Activated gamma-delta T cell treated with anti-CD3 and anti-CD28 coated beads, Interleukin-2, amount 50 U/mL, for 16 hours (primary cell): Measurements from ENCODE around the gene BRS3.
"Not testable (repeated sequence)": the region's sequence is repeated elsewhere in the genome, so short reads cannot be mapped to it uniquely, and the experiment has no call there.

Experiments
- DNase-seq: peaks from one replicate; pipeline ENCODE4 v3.0.0-alpha.2; 2020; ENCODE audit warnings: low read depth

The BRS3 gene

DNA sequence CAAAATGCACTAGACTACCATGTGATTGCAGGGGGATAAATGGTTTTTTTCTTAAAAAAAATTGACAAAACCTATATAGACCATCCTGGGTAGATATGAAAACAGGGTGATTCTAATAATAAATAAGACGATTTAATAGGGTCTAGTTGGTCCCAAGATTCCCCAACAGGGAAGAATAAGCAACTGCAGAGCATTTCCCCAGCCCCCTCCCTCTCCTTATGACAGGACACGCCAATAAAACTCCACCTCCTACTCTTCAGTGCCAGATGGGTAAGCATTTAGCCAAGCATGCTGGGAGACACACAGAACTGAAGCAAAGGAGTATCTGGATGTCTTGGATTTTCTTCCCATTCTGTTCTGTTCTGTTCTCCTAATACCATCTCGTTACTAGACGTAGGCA lies at the start of gene BRS3:
TSS of gene BRS3 (plus strand) at position 301 of the 400 bp plus-strand sequence. CDS start 168 bp downstream, outside the sequence.
- no peak for DNase-seq

DNA sequence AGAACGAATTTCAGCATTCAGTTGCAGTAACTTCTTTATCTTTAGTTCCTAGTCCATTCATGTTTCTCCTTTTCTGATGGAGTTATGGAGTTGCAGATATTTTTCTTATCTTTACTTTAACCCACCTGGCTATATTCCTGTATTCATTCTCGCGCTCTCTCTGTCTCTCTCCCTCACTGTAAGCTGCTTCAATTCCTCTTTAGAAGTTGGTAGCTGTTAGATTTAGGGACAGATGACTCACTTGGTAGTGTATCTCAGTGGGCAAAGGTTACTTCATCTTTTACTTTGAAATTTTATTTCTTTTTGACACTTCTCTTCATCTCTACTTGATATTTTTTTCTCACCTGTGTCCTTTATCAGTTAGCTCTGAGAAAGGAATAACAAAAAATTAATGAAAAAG lies 49.6 kb upstream of the BRS3 start:
- no peak for DNase-seq

- not testable (repeated sequence) for DNase-seq
Measured at GRCh38 chrX:136445674-136446073, 42.1 kb upstream of the BRS3 start.

DNA sequence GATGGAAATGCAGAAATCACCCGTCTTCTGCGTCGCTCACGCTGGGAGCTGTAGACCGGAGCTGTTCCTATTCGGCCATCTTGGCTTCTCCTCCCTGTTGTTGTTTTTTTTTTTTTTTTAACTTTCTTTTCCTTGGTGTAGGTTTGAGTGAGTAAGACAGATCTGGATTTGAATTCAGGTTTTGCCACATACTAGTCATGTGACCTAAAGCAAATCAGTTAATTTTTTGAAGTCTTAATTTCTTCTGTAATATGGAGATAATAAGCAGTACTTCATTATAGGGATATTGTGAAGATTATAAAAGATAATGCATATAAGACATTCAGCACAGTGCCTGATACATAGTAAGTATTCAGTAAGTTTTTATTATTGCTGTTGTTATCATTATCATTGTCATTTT lies 41.5 kb upstream of the BRS3 start:
- DNase-seq: no peak

DNA sequence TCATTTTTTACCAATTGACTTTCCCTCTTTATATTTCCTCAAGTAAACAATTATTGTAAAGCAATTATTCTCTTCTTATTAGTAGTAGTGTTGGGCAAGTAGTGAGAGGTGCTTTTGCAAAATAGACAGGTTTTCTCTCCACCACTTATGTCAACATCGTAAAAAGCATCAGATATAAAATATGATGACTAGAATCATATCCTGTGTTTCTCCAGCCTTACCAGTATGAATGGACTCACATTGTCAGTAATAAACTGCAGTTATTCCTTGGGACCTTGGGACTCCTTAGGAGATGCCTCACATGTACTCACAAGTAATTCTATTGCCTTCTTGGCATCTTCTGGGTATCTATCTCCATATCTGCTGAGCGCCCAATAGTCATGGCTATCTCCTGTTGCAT lies 40.4 kb upstream of the BRS3 start:
- DNase-seq: no peak

GRCh38 chrX:136447968-136448367 lies 39.8 kb upstream of the BRS3 start:
- DNase-seq: no peak

- DNase-seq: no peak
Measured at GRCh38 chrX:136450050-136450830, 37.5 kb upstream of the BRS3 start.

- DNase-seq: no peak
Measured at GRCh38 chrX:136452614-136453013, 35.1 kb upstream of the BRS3 start.

DNA sequence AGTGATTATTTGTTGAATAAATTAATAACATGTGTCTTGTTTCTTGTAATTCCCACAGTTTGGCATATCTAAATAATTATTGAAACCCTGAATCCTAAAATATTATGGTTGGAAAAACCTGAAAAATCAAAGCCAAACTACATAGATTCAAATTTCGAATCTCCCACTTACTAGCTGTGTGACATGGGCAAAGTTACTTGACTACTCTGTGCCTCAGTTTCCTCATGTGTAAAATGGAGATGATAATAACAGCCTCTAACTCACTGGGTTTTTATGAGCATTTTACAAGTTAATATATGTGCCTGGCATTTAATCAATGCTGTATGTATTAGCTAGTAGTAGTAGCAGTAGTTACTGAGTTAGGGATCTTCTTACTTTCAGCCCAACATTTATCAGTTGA lies 34.6 kb upstream of the BRS3 start:
- no peak for DNase-seq

DNA sequence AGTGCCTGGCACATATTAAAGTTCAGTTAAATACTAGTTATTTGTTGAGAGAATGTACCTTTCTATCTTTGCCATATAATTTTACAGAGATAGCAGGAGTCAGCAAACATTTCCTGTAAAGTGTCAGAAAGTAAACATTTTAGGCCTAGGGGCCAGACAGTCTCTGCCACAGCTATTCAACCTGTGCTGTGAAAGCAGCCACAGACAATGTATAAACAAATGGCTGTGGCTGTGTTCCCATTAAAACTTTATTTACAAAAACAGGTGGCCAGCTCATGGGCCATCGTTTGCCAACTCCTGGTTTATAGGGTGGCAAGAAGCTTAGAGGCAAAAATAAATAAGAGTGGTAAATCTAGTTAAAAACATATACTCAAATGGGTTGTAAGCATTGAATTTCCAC lies 34.0 kb upstream of the BRS3 start:
- DNase-seq: no peak

DNA sequence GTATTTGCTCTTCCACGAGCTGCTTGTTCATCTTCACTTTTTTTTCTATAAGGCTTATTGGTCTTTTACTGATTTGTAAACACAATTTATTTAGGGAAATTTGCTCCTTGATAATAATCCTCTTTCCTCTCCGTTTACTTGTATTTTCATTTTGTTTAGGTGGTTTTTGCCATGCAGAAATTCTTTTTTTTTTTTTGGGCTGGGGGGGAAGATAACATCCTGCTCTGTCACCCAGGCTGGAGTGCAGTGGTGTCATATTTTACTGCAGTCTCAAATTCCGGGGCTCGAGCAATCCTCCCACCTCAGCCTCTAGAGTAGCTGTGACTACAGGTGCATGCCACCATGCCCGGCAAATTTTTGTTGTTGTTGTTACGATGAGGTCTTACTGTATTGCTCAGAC lies 31.6 kb upstream of the BRS3 start:
- DNase-seq: no peak

GRCh38 chrX:136457303-136457917 lies 30.3 kb upstream of the BRS3 start:
- no peak for DNase-seq

- no peak for DNase-seq
Measured at GRCh38 chrX:136464589-136464988, 23.2 kb upstream of the BRS3 start.

DNA sequence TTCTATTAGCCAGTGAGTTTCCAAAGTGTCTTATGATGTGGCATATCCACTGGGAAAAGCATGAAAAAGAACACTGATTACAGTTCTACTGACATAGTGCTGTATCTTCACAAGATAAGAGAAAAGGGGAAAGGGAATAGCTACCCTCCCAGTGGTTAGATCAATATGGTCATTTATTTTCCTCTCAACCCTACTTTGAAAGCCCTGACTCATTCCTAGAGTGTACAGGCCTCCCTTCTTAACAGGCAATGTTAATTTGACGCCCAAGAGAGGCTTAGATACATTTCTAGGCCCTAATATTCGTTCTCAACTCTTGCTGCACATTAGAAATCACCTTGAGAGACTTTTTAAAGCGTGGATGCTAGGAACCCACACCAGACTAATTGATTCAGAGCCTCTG lies 20.4 kb upstream of the BRS3 start:
- no peak for DNase-seq

- no peak for DNase-seq
Measured at GRCh38 chrX:136468391-136469103, 19.2 kb upstream of the BRS3 start.

DNA sequence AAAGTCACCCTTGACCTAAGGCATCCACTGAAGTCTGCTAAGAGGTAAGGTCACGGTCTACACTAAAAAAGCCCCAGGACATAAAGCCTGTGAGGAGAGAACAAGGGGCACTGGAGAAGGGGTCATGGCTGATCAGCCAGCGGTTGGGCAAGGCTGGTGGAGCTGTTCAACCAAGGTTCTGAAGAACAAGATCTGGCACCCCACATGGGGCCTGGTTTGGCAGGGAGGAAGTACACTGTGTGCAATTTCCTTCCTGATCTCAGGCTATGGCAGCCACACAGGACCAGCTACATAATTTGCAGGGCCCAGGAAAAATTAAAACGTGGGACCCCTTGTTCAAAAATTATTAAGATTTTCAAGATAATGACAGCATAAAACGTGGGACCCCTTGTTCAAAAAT lies 14.1 kb upstream of the BRS3 start:
- DNase-seq: no peak

DNA sequence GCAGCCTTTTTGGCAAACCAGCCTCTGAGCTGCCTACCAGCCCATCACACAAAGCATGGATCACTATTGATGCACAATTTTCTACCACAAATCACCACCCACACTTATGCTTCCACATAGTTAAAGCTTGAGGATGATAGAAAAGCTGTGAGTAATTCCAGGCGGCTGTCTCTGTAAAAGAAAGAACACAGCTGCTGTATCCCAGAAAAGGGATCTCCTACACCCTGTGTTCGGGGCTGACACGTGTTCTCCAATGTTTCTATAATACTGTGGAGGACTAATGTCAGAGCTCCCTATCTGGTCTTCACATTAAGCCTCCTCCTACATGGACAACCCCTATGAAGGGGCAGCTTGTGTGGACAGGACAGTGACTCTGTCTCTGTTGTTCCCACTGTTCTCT lies 12.5 kb upstream of the BRS3 start:
- no peak for DNase-seq

GRCh38 chrX:136476501-136476900 lies 11.2 kb upstream of the BRS3 start:
- DNase-seq: no peak

DNA sequence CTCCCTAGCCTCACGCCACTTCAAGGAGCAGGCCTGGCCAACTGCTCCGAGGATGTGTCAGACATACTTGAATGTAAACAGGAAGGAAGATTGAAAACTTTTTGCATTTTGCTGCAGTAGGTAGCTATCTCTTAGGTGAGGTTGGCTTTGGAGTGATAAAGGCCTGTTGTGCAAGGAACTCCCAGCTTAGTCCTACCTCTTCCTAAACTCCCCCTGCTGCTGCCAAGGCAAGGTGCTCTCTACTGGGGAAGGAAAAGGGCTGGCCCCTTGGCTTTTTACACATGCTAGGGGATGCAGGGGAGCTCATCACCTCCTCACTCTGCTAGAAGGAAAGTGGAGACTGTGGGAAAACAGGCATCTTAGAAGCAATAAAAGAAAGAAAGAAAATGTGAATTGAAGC lies 10.7 kb upstream of the BRS3 start:
- DNase-seq: no peak

- no peak for DNase-seq
Measured at GRCh38 chrX:136480383-136480782, 7.4 kb upstream of the BRS3 start.

GRCh38 chrX:136488706-136489105 lies 959 bp downstream of the BRS3 start:
- no peak for DNase-seq

- no peak for DNase-seq
Measured at GRCh38 chrX:136491832-136492231, 4.1 kb downstream of the BRS3 start.

- DNase-seq: no peak
Measured at GRCh38 chrX:136493011-136493410, 5.3 kb downstream of the BRS3 start.
